Measurements from ENCODE around the gene TSPAN9. TPM values are rescaled to one million over a fixed set of nuclear protein-coding genes. Genes with fewer than 3 reads are reported as not detected.

TSPAN9 gene
- total and polyA plus RNA-seq, 4 donors, result 17.4 to 62.9 (median 34.2) TPM

- H3K9me3 ChIP-seq (ENCODE audit: control insufficient read depth in 4 of 4, low read length in 3 of 4), result no peaks in the 10 kb centered on the region
- no peak overlapping the region for H3K9ac ChIP-seq (ENCODE audit: low read depth in 1 of 2, low read length in 2 of 2)
- peaks cover 13 to 43% (median 41%) of the 10 kb centered on the region in 4 donors for H3K4me1 ChIP-seq (ENCODE audit: control insufficient read depth in 4 of 4, insufficient read depth in 4 of 4, low read length in 3 of 4)
- H3K27me3 ChIP-seq (ENCODE audit: control insufficient read depth in 4 of 4, insufficient read depth in 4 of 4, low read length in 3 of 4), result no peaks in the 10 kb centered on the region
- no peak for DNase-seq (ENCODE audit: low spot score)
- no peak overlapping the region for H3K27ac ChIP-seq (ENCODE audit: low read depth in 1 of 2, low read length in 2 of 2)
- TF ChIP-seq MAX (IDR thresholded peaks at IDR 0.05), result no peak
- no peak for TF ChIP-seq FOXA1 (IDR thresholded peaks at IDR 0.05)
- no peak for TF ChIP-seq YY1 (IDR thresholded peaks at IDR 0.05)
- no peak for TF ChIP-seq TAF1 (conservative IDR thresholded peaks at IDR 0.05)
- TF ChIP-seq FOXA2 (IDR thresholded peaks at IDR 0.05), result no peak
- TF ChIP-seq CTCF (IDR thresholded peaks at IDR 0.05; ENCODE audit: low read depth, low read length, missing input control), result no peak
- TF ChIP-seq EGR1 (IDR thresholded peaks at IDR 0.05; ENCODE audit: low read depth in 2 of 2), result no peak
- no peak for TF ChIP-seq RAD21 (IDR thresholded peaks at IDR 0.05)
- TF ChIP-seq HNF4G (IDR thresholded peaks at IDR 0.05), result no peak
- TF ChIP-seq RXRA (IDR thresholded peaks at IDR 0.05), result no peak
- no peak for TF ChIP-seq ATF3 (IDR thresholded peaks at IDR 0.05)
- no peak for TF ChIP-seq JUND (IDR thresholded peaks at IDR 0.05)
- TF ChIP-seq SP1 (IDR thresholded peaks at IDR 0.05), result no peak
- TF ChIP-seq GABPA (IDR thresholded peaks at IDR 0.05 in 1 of 2, conservative IDR thresholded peaks at IDR 0.05 in 1 of 2), result no peak
- no peak for TF ChIP-seq NR2F2 (IDR thresholded peaks at IDR 0.05)
- TF ChIP-seq HNF4A (conservative IDR thresholded peaks at IDR 0.05), result no peak
- TF ChIP-seq REST (IDR thresholded peaks at IDR 0.05), result no peak
- no peak for TF ChIP-seq ZBTB33 (IDR thresholded peaks at IDR 0.05)
- no peak overlapping the region for H3K4me3 ChIP-seq (ENCODE audit: low read depth in 1 of 3, low read length in 3 of 3)
- WGBS, result 96% methylated on average over 8 of the region's 8 CpGs
- H3K36me3 ChIP-seq (ENCODE audit: control insufficient read depth in 4 of 4, insufficient read depth in 3 of 4, low read depth in 1 of 4, low read length in 3 of 4), result peaks cover 0 to 12% (median 3%) of the 10 kb centered on the region in 4 donors
Observed at GRCh38 chr12:3265406-3265805, 188.2 kb downstream of the TSPAN9 start.

Measured in liver (tissue), 9 donors.